Lower lobe of right lung (tissue), 1 donor: Measurements from ENCODE around the gene P2RY12. TPM values are rescaled to one million over a fixed set of nuclear protein-coding genes. Genes with fewer than 3 reads are reported as not detected.

Experiments
- total RNA-seq: library from RNA; stranded (reverse); fragmentation: NEBNext Ultra II Directional; extraction: Animal tissue kit (Norgen Biotek cat#: 25700); gene quantifications from one replicate; pipeline ENCODE4 v1.2.1, GENCODE V29; 2021
- donor health status: DM: no; HTN: yes; CAD: no; lungs with severe emphysema.

The P2RY12 gene
- total RNA-seq, 1 donor from 2014 or later, result 6.2 TPM

Other genes starting within 250 kb of the P2RY12 start
- gene GPR171, start 181.5 kb downstream of the P2RY12 start, total RNA-seq, result 1.3 TPM
- 5.7 TPM for gene P2RY14, start 106.2 kb downstream of the P2RY12 start, total RNA-seq
- 0.24 TPM for gene GPR87, start 67.9 kb downstream of the P2RY12 start, total RNA-seq
- gene P2RY13, start 55.2 kb downstream of the P2RY12 start, total RNA-seq, result 14.4 TPM
- 30.9 TPM for gene IGSF10, start 76.3 kb upstream of the P2RY12 start, total RNA-seq